ENCODE measurements around the gene FUBP3.

- TF ChIP-seq EZH2 (optimal IDR thresholded peaks at IDR 0.05; ENCODE audit: low read depth, low read length) (no peak), CTCF (IDR thresholded peaks at IDR 0.05; ENCODE audit: low read length) (no peak)
Measured at GRCh38 chr9:130672466-130672865, 93.1 kb downstream of the FUBP3 start.

All from MM.1S (cell line).